ENCODE measurements around the gene TRIM16.
"Not testable (repeated sequence)": the region's sequence is repeated elsewhere in the genome, so short reads cannot be mapped to it uniquely, and the experiment has no call there.

Gene TRIM16

GRCh38 chr17:15616828-15617227 lies 67.3 kb downstream of the TRIM16 start:
- H3K27ac ChIP-seq (replicated peaks); DNase-seq (ENCODE audit: low read depth in 1 of 2, low spot score in 1 of 2); H3K4me3 ChIP-seq (replicated peaks; ENCODE audit: insufficient read depth, low read length); H3K27me3 ChIP-seq (ENCODE audit: insufficient read depth, poor library complexity, severe bottlenecking): not testable (repeated sequence)

GRCh38 chr17:15615850-15616249 lies 68.3 kb downstream of the TRIM16 start:
- DNase-seq (ENCODE audit: low read depth in 1 of 2, low spot score in 1 of 2); H3K27ac ChIP-seq (replicated peaks); H3K27me3 ChIP-seq (ENCODE audit: insufficient read depth, poor library complexity, severe bottlenecking); H3K4me3 ChIP-seq (replicated peaks; ENCODE audit: insufficient read depth, low read length): not testable (repeated sequence)

- H3K4me3 ChIP-seq (replicated peaks; ENCODE audit: insufficient read depth, low read length); H3K27ac ChIP-seq (replicated peaks); H3K27me3 ChIP-seq (ENCODE audit: insufficient read depth, poor library complexity, severe bottlenecking); DNase-seq (ENCODE audit: low read depth in 1 of 2, low spot score in 1 of 2): not testable (repeated sequence)
Observed at GRCh38 chr17:15613111-15613510, 71.0 kb downstream of the TRIM16 start.

DNA sequence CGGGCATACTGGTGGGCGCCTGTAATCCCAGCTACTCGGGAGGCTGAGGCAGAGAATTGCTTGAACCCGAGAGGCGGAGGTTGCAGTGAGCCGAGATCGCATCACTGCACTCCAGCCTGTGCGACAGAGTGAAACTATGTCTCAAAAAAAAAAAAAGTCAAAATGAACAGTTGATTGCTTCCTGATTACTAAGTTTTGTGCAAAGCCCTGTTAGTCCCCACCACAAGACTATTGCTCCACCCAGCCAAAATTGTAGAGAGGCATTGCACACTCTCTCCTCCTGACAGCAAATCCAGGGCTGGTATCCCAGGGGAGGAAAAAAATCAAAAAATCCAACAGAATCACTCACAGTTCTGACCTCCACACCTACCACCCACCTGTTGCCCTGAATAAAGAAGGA lies 91.2 kb downstream of the TRIM16 start:
- not testable (repeated sequence) for H3K4me3 ChIP-seq (replicated peaks; ENCODE audit: insufficient read depth, low read length); H3K27me3 ChIP-seq (ENCODE audit: insufficient read depth, poor library complexity, severe bottlenecking); H3K27ac ChIP-seq (replicated peaks)
- DNase-seq (ENCODE audit: low read depth in 1 of 2, low spot score in 1 of 2), result peak in 1 of 2 experiments; percentile 20

- H3K4me3 ChIP-seq (replicated peaks; ENCODE audit: insufficient read depth, low read length); DNase-seq (ENCODE audit: low read depth in 1 of 2, low spot score in 1 of 2); H3K27me3 ChIP-seq (ENCODE audit: insufficient read depth, poor library complexity, severe bottlenecking); H3K27ac ChIP-seq (replicated peaks): not testable (repeated sequence)
Observed at GRCh38 chr17:15591986-15592385, 92.1 kb downstream of the TRIM16 start.

DNA sequence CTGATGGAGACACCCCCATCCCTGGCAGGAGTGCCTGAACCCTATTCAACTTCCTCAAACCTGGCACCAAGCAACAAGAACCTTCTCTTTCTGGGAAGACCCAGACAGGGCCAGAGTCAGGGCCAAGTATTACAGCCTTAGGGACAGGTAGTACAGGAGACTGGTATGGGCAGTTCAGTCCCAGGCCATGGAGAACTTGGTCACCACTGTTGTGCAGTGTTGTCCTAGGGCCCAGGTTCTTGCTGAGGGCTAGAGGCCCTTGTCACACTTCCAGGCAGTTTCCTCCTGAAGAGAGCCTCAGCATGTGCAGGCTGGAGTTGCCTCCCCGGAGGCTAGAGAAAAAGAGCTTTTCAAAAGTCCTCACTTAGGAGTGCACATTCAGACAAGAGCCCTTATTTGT lies 93.3 kb downstream of the TRIM16 start:
- H3K27ac ChIP-seq (replicated peaks); H3K27me3 ChIP-seq (ENCODE audit: insufficient read depth, poor library complexity, severe bottlenecking); DNase-seq (ENCODE audit: low read depth in 1 of 2, low spot score in 1 of 2); H3K4me3 ChIP-seq (replicated peaks; ENCODE audit: insufficient read depth, low read length): not testable (repeated sequence)

DNA sequence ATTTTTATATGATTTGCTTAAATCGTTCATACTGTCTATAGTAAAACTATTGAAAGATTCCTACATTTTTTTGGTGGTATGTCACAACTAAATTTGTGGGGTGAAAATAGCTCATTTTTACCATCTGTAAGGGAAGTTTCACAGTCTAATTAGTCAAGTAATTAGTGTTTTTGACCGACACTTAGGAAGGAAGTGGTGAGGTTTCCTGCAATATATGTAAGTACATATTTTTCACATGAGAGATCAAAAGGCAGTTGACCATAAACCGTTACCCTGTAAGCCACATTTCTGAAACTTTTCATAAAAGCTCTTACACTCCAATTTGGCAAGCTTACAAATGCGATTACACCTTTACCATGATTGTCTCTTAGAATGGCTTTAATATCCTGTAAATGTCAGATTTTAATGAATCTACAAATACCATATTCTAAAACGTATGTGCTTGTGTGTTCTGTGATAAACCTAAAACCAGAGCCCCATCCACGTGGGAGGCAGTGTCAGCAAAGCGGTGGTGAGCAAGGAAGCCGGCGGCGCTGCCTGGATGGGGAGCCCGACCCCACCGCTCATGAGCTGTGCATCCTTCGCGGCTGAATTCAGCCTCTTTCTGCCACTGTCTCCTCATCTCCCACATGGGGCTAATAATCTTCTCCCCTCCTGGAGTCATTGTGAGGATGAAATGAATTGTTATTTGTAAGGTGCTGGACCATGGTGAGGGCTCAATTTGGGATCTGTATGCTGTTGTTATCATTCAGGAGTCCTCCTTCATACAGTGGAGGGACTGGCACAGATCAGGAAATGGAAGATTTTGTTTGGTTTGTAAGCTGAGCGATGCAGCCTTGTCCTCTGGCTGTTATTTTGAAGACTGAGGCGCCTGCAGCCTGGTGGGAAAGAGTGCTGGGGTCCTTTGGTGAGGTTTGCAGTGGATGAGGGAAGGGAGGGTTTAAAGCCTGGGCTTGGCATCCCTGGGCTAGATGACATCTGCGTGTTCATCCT lies 94.3 kb downstream of the TRIM16 start:
- H3K27ac ChIP-seq (replicated peaks); H3K4me3 ChIP-seq (replicated peaks; ENCODE audit: insufficient read depth, low read length); H3K27me3 ChIP-seq (ENCODE audit: insufficient read depth, poor library complexity, severe bottlenecking): not testable (repeated sequence)
- peak in 1 of 2 experiments; percentile 16 for DNase-seq (ENCODE audit: low read depth in 1 of 2, low spot score in 1 of 2)

DNA sequence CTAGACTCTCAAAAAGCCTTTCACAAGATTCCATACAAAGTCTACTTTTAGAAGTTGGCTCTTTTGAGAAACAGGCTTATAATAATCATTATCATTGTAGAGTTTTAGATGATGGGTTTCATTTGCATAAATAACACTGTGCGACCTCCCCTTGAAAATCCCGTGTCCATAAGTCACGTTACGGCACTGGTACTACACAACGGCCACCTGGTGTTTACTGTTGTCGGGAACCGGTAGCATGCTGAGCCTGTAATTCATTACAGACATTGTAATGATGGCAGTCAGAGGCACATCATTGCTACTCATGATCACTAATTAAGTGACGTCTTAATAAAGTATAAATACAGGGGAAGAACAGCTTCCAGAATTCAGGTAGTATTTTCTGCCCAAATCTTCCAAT lies 96.1 kb downstream of the TRIM16 start:
- not testable (repeated sequence) for DNase-seq (ENCODE audit: low read depth in 1 of 2, low spot score in 1 of 2); H3K4me3 ChIP-seq (replicated peaks; ENCODE audit: insufficient read depth, low read length); H3K27me3 ChIP-seq (ENCODE audit: insufficient read depth, poor library complexity, severe bottlenecking); H3K27ac ChIP-seq (replicated peaks)

DNA sequence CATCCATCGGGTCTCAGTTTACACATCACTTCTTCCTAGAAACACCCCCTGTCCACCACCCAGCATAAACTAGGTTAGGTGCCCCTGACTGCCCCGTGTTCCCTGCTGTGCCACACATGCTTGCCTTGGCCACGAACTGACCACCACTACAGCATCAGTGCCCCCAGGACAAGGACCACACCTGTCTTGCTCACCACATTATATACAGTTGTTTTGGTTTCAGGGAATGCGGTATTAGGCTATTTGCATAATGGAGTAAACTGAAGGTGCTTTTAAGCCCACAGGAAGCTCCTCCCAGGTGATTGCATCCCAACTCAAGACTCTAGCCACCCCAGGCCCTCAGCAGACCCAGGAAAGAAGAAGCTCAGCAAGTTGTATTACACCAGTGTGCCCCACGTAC lies 100.8 kb downstream of the TRIM16 start:
- H3K4me3 ChIP-seq (replicated peaks; ENCODE audit: insufficient read depth, low read length); H3K27ac ChIP-seq (replicated peaks); DNase-seq (ENCODE audit: low read depth in 1 of 2, low spot score in 1 of 2); H3K27me3 ChIP-seq (ENCODE audit: insufficient read depth, poor library complexity, severe bottlenecking): not testable (repeated sequence)

DNA sequence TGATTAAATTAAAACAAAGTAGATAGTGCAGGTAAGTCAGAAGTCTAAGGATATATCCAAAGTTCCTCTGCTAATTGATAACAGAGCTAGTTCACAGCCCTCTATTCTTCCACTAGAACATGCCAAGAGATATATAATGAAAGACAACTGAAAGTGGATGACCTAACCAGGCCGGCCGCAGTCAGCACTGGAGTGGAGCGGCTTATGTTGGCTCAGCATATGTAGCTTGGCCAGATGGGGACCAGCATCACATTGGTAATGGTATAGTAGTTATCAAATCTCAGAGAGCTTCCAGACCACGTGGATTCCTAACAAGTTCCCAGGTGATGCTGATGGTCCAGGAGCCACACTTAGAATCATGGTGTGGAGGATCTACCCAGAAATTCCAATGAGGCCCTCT lies 102.6 kb downstream of the TRIM16 start:
- DNase-seq (ENCODE audit: low read depth in 1 of 2, low spot score in 1 of 2); H3K27me3 ChIP-seq (ENCODE audit: insufficient read depth, poor library complexity, severe bottlenecking); H3K4me3 ChIP-seq (replicated peaks; ENCODE audit: insufficient read depth, low read length); H3K27ac ChIP-seq (replicated peaks): not testable (repeated sequence)

Measured in HL-60 (cell line).